HL-60/S4 treated with retinoic acid at 250 ng/mL for 4 days and 3 days (cell line): Measurements from ENCODE around the gene COA5.

ENCODE experiments used
- in situ Hi-C: fragments of 300-500 bp; cut with MboI; formaldehyde crosslinking; loops from 2 replicates; pipeline ENCODE4 v1.7.0; 2022; ENCODE audit warnings: low sequenced_read_pairs

The COA5 gene, protein sequence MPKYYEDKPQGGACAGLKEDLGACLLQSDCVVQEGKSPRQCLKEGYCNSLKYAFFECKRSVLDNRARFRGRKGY

DNA sequence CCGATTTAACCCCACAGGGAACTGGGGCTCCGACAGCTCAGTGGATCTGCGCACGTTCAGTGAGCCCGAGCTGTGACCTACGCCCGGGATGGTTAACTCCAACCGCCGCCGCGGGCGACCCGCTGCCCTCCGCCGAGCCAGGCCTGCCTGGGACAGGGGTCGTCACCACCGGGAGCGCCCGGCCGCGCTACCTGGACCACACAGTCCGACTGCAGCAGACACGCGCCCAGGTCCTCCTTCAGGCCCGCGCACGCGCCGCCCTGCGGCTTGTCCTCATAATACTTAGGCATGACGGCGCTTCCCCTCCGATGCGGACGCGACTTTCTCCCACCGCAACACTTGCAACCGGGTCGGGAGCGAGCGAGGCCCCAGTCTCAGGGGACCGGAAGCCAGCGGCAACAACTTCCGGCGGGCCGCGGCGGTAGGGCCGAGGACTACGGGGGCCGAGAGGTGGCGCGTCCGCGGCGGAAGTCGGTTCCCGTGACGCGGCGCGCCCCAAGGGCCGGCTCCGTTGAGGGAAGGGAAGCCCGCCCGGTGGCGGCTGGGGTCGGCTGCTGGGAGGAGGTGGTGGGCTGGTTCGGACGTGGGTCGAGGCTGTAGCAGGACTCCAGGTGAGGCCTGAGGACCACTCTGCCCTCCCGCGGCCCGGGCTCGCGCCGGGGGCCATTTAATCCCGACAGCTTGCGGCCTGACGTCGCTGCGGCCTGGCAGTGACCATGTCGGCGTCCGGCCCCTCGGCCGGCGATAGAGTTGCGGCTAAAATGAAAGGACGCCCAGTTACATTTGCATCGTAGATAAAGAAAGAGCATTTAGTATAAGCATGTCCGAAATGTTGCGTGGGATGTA, at the start of gene COA5, which contains the start of gene UNC50:
Gene COA5 (minus strand): TSS at position 397 of the 846 bp plus-strand sequence. CDS start 107 bp downstream, at position 290.
Gene UNC50 (plus strand): TSS at position 474 of the 846 bp plus-strand sequence. CDS start 1,171 bp downstream, outside the sequence.
- in situ Hi-C loops = no loop called here

DNA sequence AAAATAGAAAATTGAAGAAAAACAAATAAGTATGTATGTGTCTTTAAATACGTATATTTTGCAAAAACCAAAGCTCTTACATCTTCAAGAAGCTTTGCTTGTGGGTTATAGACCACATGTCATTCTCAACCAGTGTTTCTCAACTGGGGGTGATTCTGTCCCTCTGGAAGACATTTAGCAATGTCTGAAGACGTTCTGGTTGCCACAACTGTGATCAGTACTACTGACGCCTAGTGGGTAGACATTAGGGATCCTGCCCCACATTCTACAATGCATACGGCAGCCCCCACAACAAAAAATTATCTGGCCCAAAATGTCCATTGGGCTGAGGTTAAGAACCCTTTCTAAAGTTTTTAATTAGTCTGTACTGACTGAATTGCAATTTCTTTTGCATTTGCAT, 48.5 kb upstream of the COA5 start:
- in situ Hi-C loops = loop anchor here (10.0 kb wide), 2 partner anchors 188 to 408 kb away; no protein-coding TSS in a partner anchor

DNA sequence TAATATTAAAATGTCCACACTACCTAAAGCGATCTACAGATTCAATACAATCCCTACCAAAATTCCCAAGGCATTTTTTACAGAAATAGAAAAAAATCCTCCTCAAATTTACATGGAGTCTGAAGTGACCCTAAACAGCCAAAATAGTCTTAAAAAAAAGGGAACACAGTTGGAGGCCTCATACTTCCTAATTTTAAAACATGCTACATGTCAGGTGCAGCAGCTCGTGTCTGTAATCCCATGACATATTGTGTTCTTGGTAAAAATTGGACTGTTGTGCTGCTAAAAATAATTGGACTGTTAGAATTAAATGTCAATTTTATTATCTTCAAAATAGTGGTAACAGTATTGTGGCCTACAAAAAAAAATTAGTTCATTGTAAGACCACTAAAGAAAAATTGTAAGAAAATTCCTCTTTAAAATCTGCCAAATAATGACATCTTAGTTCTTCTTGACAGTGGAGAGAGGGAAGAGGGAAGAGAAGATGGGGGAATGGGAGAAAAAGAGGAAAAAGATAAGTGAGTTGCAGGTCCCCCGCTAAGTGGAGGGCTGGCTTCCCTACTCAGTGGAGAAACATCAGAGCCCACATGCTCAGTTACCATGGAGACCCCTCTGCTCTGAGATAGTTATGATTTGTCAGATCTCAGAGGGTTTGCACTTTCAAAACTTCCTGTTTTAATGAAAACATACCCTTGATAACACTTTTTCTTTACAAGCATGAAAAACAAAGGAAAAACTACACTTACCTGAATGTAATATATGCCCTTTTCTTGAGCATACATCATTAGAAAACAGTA, 46.6 kb upstream of the COA5 start:
- in situ Hi-C loops = loop anchor here (10.0 kb wide), 2 partner anchors 190 to 410 kb away; no protein-coding TSS in a partner anchor

DNA sequence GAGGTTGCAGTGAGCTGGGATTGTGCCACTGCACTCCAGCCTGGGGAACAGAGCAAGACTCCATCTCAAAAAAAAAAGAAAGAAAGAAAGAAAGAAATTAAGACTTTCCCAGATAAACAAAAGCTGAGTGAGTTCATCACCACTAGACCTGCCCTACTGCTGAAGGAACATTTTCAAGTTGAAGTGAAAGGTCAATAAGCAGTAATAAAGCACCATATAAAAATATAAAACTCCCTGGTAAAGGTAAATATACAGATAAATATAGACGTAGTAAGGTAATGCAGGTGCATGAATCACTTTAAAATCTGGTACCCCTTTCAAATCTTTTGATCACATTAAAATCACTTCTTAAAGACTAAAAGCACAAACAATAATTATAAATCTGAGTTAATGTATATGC, 42.7 kb upstream of the COA5 start:
- in situ Hi-C loops = loop anchor here (10.0 kb wide), 2 partner anchors 194 to 414 kb away; no protein-coding TSS in a partner anchor

DNA sequence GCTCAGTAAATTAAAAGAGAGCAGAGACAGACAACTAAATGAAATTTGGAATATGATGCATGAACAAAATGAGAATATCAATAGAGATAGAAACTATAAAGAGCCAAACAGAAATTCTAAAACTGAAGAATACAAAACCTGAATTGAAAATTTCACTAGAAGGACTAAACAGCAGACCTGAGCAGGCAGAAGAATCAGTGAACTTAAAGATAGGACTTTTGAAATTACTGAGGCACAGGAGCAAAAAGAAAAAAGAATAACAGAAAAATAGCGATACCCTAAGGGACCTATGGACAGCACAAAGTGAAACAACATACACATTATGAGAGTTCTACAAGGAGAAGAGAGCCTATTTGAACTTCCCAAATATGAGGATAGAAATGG, 41.7 kb upstream of the COA5 start:
- in situ Hi-C loops = loop anchor here (10.0 kb wide), 2 partner anchors 195 to 415 kb away; no protein-coding TSS in a partner anchor

DNA sequence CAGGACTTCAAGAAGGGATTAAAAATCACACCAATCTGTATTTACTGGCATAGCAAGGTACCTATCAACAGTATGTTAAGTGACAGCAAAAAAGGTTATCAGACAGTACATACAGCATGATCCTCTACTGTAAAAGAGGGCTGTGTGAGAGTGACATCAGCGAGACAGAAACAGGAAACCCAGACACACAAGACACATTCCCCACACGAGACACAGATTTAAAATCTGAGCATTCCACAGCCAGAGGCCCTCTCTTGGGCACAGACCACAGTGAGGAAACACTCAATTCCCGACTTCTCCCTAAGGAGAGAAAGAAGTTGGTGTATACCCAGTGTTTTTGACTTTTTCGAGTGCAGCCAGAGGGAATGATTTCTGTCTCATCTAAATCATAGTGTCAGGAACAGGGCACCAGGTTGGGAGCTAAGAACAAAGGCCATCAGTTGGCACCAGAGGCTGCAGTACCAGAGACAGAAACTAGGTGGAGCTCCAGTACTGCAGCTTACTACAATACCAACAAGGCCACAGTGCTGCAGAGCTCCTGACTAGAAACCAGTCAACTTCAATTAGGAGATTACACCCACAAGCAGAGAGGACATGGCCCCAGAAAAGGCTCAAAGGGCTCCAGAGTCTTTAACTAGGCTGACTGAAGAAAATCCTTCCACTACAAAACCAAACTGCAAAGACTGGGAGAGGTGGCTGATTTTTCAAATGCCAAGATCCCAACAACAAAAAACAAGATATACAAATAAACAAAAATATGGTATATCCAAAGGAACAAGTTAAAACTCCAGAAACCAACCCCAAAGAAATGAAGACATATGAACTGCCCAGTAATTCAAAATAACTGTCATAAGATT, 41.1 kb upstream of the COA5 start:
- in situ Hi-C loops = no loop called here

DNA sequence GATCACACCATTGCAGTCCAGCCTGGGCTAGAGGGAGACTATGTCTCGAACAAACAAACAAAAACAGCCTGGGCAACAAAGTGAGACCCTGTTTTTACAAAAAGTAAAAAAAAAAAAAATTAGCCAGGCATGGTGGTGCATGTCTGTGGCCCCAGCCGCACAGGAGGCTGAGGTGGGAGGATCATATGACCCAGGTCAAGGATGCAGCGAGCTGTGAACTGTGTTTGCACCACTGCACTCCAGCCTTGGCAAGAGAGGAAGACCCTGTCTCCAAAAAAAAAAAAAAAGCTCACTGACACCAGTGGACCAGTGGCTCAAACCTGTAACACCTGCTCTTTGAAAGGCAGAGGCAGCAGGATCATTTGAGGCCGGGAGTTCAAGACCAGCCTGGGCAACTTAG, 40.1 kb upstream of the COA5 start:
- in situ Hi-C loops = no loop called here

DNA sequence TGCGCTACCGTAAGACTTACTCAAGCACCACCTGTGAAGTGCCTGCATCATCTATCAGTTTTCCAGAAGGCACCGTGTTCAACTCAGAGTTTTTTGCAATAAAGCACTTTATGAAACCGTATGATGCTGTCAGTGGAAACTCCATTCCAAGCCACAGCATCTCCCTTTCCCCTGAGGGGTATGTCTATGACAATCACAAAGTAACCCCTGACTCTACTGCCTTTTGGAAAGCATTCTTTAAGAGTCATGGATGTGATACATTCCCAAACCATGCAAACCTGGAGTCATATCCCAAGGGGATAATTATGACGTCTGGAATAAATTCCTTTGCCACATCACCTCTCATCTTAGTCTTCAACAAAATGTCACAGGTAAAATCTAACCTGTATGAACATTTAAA, 39.3 kb upstream of the COA5 start:
- in situ Hi-C loops = no loop called here

DNA sequence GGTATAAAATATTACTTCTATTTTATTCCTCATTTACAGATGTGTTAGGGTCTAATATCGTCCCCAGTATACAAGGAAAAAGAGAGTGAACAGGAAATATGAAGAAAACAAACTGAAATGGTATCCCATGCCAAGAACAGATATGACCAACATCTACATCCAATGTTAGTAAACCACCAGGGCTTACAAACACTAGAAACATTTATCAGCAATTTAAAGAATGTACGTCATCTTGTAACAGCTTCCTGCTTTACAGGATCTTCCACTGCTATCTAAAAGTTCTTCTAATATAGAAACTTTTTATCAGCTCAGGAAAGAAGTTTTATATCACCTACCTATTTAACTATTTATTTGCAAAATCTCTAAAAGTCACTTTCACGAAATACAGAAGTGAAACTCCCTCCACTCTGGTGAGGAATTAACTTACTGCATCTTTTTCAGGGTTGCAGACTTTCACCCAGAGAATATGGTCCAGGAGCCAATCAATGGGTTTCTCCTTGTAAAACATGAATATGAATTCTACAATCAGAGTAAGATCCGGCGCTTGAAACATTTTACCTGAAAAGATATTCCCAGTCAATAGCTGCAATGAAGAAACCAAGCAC, 35.3 kb upstream of the COA5 start:
- in situ Hi-C loops = no loop called here

DNA sequence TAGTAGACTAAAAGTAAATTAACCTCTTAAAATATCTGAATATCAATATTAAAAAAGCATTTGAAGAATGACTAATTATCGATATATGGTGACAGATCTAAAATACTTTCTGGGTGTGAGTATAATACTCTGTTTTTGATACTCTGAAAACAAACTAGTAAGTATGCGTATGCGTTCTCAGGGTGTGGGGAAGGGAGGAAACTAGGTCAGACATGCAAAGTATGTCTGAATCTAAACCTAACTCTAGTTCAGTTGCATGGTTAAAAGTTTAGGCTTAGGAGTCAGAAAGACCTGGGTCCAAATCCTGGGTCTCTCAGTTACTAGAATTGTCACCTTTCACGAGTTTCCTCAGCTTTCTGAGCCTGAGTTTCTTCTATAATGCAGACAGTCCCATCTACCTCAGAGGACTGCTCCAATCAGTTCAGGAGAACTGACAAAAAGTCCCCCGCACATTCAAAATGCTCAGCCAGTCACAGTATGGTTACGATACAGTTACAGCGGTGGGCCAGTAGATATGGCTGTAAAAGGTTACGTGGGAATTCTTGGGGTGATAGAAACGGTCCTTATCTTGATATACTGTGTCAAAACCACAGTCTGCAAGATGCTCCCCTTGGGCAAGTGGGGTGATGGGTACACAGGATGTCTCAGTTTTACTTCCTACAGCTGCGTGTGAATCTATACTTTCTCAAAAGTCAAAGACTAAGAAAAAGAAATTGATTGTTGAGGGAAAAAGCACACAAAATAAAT, 29.3 kb upstream of the COA5 start:
- in situ Hi-C loops = no loop called here

DNA sequence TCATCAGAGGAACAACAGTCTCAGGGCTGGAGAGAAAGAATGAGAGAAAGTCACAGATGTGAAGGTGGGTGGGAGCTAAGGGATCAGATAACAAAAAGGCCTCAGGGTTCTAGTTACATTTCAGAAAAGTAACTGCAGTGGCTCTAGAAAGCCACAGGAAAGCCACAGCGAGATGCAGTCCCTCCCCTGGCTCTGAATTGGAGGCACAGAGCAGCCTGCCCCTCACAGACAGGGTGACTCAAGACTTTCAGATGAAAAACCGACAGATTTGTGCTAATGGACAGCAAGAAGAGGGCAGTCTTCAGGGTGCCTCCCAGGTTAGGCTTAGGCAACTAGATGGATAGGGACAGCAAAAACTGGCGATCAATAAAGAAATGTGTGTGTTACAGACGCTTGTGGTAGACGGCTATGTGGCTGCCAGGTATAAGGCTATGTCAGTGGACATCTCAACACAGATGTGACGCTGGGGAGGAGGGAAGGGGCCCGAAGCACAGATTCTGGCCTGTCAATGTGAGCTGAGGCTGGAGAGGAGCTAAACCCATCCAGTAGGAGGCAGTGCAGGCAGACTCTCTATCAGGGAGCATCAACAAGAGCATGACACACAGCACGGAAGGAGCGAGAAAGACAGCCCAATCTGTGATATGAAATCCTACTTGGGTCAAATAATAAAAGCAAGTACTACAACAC, 26.2 kb upstream of the COA5 start:
- in situ Hi-C loops = no loop called here

DNA sequence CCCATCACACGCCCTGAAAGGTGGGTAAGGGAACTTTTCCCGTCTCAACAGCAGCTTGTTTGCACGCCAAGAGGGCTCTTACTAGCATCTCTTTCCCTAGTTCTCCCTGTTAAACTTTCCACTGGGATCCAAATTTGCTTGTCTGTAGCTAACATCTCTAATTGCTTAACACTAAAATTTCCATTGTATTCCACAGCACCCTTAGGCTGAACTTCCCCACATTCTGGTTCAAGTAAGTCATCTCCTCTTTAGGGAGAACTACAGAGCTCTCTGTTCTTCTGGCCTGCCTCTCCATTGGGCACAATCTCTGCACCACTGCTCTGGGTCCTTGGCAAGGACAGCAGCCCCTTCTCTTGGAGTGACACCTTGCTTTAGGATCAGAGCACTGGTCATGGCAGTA, 24.0 kb upstream of the COA5 start:
- in situ Hi-C loops = no loop called here

DNA sequence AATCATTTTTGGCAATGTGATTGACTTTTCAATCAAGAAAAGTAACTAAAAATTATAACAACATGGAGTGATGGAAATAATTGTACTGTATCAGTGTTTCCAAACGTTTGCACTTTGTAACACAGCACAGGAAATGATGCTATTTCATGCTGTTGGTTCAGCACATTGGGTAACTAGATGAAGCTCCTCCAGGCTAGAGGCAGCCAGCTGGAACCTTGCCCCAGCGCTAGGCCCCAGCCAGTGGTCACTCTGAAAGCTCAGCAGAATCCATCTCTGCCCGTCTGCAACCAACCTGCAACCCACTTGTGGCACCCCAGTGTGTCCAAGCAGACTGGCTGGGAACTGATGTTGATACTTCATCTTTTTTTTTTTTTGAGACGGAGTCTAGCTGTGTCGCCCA, 15.3 kb upstream of the COA5 start:
- in situ Hi-C loops = no loop called here

DNA sequence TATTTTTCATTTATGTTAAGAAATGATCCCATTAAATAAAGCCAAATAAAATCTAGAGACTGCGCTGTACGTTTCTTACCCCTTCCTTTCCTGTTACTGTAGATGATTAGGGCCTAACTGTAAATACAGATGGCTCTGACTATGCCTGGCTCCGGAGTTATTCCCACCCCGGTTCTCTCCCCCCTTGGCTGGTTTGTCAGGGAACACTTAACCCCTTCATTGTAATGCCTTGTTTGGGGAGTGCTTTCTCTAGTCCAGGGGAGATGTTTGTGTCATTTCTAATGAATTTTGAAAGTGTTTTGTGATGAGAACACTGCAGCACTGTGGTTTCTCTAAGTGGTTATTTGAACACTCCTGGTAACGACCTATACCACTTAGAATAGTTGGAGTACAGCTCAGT, 8.8 kb upstream of the COA5 start:
- in situ Hi-C loops = no loop called here

DNA sequence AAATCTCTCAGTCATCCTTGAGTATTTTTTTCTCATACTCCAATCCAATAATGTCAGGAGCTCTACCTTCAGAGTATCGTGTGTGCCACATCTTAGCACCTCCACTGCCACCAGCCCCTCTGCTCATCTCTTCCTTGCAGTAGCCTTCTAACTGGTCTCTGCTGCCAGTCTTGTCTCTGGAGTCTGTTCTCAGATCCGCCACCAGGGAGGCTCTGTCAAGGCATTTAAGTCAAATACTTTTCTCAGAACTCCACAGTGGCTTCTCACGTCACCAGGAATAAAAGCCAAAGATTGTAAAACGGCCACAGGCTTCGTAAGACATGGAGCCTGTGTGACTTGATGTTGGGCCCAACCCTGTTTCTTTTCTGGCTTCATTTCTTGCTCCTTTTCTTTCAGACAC, 7.2 kb upstream of the COA5 start:
- in situ Hi-C loops = no loop called here

DNA sequence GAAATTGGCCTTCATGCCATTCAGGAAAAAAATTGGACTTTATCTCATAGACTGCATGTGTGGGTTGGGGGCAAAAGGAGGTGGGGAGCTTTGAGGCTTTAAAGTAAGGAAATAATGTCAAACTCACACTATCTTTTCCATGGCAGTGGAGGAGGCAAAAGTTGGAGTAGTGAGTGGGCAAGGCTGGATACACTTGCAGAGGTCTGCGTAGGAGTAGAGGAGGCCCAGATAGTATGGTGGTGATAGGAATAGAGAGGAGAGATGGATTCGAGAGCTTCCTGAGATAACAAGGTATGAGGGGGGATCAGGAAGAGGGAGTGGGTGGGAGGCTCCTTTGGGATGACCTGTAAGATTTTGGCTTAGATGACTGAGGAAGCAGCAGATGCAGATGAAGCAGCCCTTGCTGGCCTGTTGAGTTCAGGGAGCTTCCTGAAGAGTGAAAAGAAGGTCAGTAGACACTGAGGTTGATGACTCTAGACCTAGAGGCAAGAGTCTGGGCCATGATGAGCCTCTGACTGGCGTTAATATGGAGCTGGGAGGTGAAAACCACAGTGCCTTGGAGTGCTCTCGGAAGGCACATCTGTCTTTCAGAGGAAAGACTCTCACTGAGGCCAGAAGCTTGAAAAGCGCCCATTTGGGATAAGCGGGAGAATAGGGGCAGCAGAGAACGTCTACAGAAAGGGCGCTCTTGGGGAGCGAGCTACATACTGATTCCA, 5.9 kb upstream of the COA5 start:
- in situ Hi-C loops = no loop called here

DNA sequence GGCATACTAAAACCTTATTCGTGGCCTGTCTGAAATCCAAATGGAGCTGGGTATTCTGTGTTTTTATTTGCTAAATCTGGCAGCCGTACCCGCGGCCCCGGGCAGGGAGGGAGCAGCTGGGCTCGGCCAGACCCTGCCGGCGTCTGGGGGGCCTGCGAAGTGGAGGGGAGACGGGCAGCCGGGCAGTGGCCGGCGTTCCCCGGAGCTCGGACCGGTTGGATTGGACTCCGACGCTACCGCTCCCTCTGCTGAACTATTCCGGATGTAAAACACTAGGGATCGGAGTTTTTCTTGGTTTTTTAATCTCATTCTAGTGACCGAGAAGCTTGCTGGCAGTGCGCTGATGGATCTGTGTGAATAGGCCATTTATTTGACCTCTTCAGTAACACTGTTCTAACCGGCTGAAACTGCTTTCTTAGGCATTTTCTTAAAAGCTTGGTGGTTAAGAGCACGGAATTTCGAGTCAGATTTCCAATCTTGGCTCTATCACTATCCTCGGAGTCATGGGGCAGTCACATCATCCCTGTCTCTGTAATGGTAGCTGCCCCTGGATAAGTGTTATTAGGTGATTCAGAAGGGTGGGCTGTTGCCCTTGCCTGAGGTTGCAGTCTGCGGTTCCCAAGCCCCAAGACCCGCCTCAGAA, 771 bp upstream of the COA5 start:
- in situ Hi-C loops = no loop called here

DNA sequence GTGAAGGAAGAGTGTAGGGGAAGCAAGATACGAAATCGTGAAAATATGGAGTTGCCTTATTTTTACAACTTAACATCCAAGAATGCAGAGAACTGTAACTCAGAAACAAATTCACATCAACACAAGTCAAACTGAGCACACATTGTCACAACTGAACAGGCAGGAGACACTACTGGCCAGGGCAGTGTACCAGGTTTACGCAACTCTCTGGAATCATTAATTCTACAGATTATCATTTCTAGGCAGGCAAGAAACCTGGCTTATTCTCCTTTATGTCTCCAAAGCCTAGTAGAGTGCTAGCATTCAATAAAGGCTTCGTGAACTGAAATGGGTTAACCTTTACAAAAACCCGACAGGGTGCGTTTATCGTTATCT, 584 bp downstream of the COA5 start:
- in situ Hi-C loops = no loop called here
